Measurements from ENCODE around the gene RHBDL1.

RHBDL1 gene

GRCh38 chr16:667113-667779, 8.2 kb upstream of the RHBDL1 start:
- TF ChIP-seq, protein P1, sequence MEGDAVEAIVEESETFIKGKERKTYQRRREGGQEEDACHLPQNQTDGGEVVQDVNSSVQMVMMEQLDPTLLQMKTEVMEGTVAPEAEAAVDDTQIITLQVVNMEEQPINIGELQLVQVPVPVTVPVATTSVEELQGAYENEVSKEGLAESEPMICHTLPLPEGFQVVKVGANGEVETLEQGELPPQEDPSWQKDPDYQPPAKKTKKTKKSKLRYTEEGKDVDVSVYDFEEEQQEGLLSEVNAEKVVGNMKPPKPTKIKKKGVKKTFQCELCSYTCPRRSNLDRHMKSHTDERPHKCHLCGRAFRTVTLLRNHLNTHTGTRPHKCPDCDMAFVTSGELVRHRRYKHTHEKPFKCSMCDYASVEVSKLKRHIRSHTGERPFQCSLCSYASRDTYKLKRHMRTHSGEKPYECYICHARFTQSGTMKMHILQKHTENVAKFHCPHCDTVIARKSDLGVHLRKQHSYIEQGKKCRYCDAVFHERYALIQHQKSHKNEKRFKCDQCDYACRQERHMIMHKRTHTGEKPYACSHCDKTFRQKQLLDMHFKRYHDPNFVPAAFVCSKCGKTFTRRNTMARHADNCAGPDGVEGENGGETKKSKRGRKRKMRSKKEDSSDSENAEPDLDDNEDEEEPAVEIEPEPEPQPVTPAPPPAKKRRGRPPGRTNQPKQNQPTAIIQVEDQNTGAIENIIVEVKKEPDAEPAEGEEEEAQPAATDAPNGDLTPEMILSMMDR (conservative IDR thresholded peaks at IDR 0.05; ENCODE audit: low read depth, low read length), result no peak
- H3K4me3 ChIP-seq (ENCODE audit: low read length), result no peak overlapping the region
- DNase-seq (ENCODE audit: low read depth), result no peak

DNA sequence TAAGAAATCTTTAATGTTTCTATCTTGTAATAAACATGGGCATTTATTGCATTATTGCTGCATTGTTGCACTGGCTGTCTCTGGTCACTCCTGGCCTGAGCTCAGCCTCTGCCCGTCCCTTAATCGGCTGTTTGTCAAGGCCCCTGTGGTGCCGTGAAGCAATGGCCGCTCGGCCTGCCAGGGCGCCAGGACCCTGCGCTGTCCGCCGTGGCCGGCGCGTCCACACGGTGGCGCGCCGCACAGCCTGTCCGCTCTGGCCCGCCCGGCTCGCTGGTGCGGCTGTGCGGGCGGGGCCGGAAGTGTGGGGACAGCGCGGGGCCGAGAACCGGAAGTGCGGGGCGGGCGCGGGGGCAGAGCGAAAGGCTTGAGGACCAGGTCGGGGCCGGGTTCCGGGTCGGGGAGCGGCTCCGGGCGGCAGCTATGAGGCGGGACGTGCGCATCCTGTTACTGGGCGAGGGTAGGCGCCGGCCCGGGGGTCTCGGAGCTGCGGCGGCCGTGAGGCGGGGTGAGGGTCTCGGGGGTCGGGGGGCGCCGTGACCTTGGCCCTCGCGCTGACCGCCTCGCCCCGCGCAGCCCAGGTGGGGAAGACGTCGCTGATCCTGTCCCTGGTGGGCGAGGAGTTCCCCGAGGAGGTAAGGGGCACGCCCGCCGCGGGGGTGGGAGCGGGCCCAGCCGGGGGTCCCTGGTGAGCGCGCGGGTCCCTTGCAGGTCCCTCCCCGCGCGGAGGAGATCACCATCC, 7.5 kb upstream of the RHBDL1 start, which contains the start of gene RHOT2:
Gene RHOT2, plus strand, starts transcription at position 353 of the 739 bp plus-strand sequence. Its CDS starts 68 bp downstream, at position 421.
- peak within 1 kb of the TSS; percentile 82 for H3K4me3 ChIP-seq (ENCODE audit: low read length)
- TF ChIP-seq, protein P1 (conservative IDR thresholded peaks at IDR 0.05; ENCODE audit: low read depth, low read length), result peak; percentile 60
- DNase-seq (ENCODE audit: low read depth), result peak; percentile 39

- DNase-seq (ENCODE audit: low read depth), result no peak
- TF ChIP-seq, protein P1 (conservative IDR thresholded peaks at IDR 0.05; ENCODE audit: low read depth, low read length), result no peak
- H3K4me3 ChIP-seq (ENCODE audit: low read length), result peak overlapping the region; percentile 82
Measured at GRCh38 chr16:668519-669171, 6.8 kb upstream of the RHBDL1 start.

- no peak for DNase-seq (ENCODE audit: low read depth)
- H3K4me3 ChIP-seq (ENCODE audit: low read length), result no peak overlapping the region
- TF ChIP-seq, protein P1 (conservative IDR thresholded peaks at IDR 0.05; ENCODE audit: low read depth, low read length), result no peak
Measured at GRCh38 chr16:669666-670065, 5.8 kb upstream of the RHBDL1 start.

GRCh38 chr16:670485-671352, 4.8 kb upstream of the RHBDL1 start:
- no peak for DNase-seq (ENCODE audit: low read depth)
- no peak overlapping the region for H3K4me3 ChIP-seq (ENCODE audit: low read length)
- TF ChIP-seq, protein P1 (conservative IDR thresholded peaks at IDR 0.05; ENCODE audit: low read depth, low read length), result no peak

DNA sequence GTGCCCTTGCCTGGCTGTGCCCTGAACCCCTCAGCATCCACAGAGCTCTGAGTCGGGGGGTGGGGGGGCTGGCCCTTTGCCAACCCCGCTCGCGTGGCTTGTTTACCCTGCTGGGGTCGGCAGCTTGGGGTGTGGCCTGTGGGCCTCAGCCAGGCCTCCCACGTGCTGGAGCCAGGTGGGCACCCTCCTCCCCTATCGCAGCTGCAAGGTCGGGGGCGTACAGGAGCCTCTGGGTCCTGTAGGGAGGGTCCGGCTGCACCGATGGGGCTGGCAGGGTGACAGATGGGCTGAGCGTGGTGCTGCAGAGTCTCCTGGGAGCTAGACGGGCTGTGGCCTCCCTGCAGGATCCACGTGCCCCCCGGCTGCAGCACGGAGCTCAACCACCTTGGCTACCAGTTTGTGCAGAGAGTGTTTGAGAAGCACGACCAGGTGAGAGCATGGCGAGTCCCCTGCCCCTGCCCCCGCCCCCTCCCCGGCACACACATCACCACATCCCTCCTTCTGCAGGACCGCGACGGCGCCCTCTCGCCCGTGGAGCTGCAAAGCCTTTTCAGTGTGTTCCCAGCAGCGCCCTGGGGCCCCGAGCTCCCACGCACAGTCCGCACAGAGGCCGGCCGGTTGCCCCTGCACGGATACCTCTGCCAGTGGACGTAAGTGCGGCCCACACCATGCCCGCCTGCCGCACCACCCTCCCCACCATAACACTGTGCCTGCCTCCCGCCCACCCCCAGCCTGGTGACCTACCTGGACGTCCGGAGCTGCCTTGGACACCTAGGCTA, 3.9 kb upstream of the RHBDL1 start:
- H3K4me3 ChIP-seq (ENCODE audit: low read length), result no peak overlapping the region
- TF ChIP-seq, protein P1 (conservative IDR thresholded peaks at IDR 0.05; ENCODE audit: low read depth, low read length), result no peak
- DNase-seq (ENCODE audit: low read depth), result no peak
